Colonic mucosa (tissue), 4 donors: ENCODE results near the gene RUFY3. TPM values are rescaled to one million over a fixed set of nuclear protein-coding genes. Genes with fewer than 3 reads are reported as not detected.
"Not testable (repeated sequence)": the region's sequence is repeated elsewhere in the genome, so short reads cannot be mapped to it uniquely, and the experiment has no call there.

ENCODE experiments used
- DNase-seq: peaks from one replicate; pipeline ENCODE4 v3.0.0-alpha.2; 2020
- H3K27ac ChIP-seq: fragments of 200-600 bp; one replicate; pipeline ENCODE4 v1.8.0; 2021
- H3K27me3 ChIP-seq: fragments of 200-600 bp; one replicate; pipeline ENCODE4 v1.8.0; 2021
- H3K36me3 ChIP-seq: fragments of 200-600 bp; one replicate; pipeline ENCODE4 v1.8.0; 2021
- H3K4me1 ChIP-seq: fragments of 200-600 bp; one replicate; pipeline ENCODE4 v1.8.0; 2021; ENCODE audit warnings: mild to moderate bottlenecking
- H3K4me3 ChIP-seq: fragments of 200-600 bp; one replicate; pipeline ENCODE4 v1.8.0; 2021
- H3K9ac ChIP-seq, 2 donors: one replicate each; pipeline ENCODE4 v1.7.0; 2013; ENCODE audit warnings: control low read depth in 2 of 2, low read depth in 2 of 2, low read length in 2 of 2
- H3K9me3 ChIP-seq: fragments of 200-600 bp; one replicate; pipeline ENCODE4 v1.8.0; 2021
- CTCF ChIP-seq: fragments of 200-600 bp; IDR thresholded peaks from one replicate; pipeline ENCODE4 v1.8.0; 2022; ENCODE audit warnings: antibody characterized with exemption, mild to moderate bottlenecking
- intact Hi-C: fragments of 100-400 bp; cut with DNase I; formaldehyde crosslinking; loops from one replicate; pipeline ENCODE4 v1.14.1; 2022
- total RNA-seq, 2 donors: library from RNA; stranded (reverse); fragmentation: NEBNext Ultra II Directional in 1 of 2; extraction: Animal tissue kit (Norgen Biotek cat#: 25700) in 1 of 2; gene quantifications; one replicate each; pipeline ENCODE4 v1.2.1, GENCODE V29; 2021
- donor health status: healthy.
- donor health status: DM: no; HTN: no; CAD: no.
- donor health status: DM: no; HTN: no; CAD: no.

RUFY3 gene
- total RNA-seq, 2 donors from 2014 or later, result 28.8 to 29.4 TPM

GRCh38 chr4:70760662-70761061, 38.9 kb downstream of the RUFY3 start:
- no peak overlapping the region for H3K4me3 ChIP-seq
- intact Hi-C loops, result no loop called here
- no peak for TF ChIP-seq CTCF
- H3K27me3 ChIP-seq, result no peaks in the 10 kb centered on the region
- no peaks in the 10 kb centered on the region for H3K36me3 ChIP-seq
- DNase-seq, result no peak
- H3K27ac ChIP-seq, result no peak overlapping the region
- no peaks in the 10 kb centered on the region for H3K4me1 ChIP-seq
- H3K9ac ChIP-seq, result no peak overlapping the region
- H3K9me3 ChIP-seq, result no peaks in the 10 kb centered on the region

GRCh38 chr4:70761276-70761816, 39.6 kb downstream of the RUFY3 start:
- H3K27me3 ChIP-seq, result no peaks in the 10 kb centered on the region
- DNase-seq, result no peak
- intact Hi-C loops, result no loop called here
- no peak overlapping the region for H3K4me3 ChIP-seq
- TF ChIP-seq CTCF, result no peak
- H3K9me3 ChIP-seq, result no peaks in the 10 kb centered on the region
- H3K36me3 ChIP-seq, result no peaks in the 10 kb centered on the region
- H3K27ac ChIP-seq, result no peak overlapping the region
- H3K9ac ChIP-seq, result no peak overlapping the region
- no peaks in the 10 kb centered on the region for H3K4me1 ChIP-seq

- Histone ChIP-seq H3K4me3 (no peak overlapping the region), H3K27me3 (no peaks in the 10 kb centered on the region), H3K27ac (no peak overlapping the region), H3K4me1 (no peaks in the 10 kb centered on the region), H3K9ac (no peak overlapping the region), H3K36me3 (no peaks in the 10 kb centered on the region), H3K9me3 (no peaks in the 10 kb centered on the region)
- TF ChIP-seq CTCF, result no peak
- no peak for DNase-seq
- intact Hi-C loops, result no loop called here
Observed at GRCh38 chr4:70765368-70765767, 43.6 kb downstream of the RUFY3 start.

- Histone ChIP-seq H3K4me1 (no peaks in the 10 kb centered on the region), H3K27me3 (no peaks in the 10 kb centered on the region), H3K9me3 (no peaks in the 10 kb centered on the region), H3K9ac (no peak overlapping the region), H3K36me3 (no peaks in the 10 kb centered on the region), H3K27ac (no peak overlapping the region), H3K4me3 (no peak overlapping the region)
- TF ChIP-seq CTCF, result no peak
- intact Hi-C loops, result no loop called here
- DNase-seq, result no peak
Observed at GRCh38 chr4:70768301-70768948, 46.7 kb downstream of the RUFY3 start.

GRCh38 chr4:70769396-70769795, 47.6 kb downstream of the RUFY3 start:
- H3K27ac ChIP-seq, H3K36me3 ChIP-seq, H3K9me3 ChIP-seq, DNase-seq, intact Hi-C loops, H3K9ac ChIP-seq, H3K27me3 ChIP-seq, H3K4me1 ChIP-seq, H3K4me3 ChIP-seq: not testable (repeated sequence)

GRCh38 chr4:70772929-70773555, 51.3 kb downstream of the RUFY3 start:
- no peaks in the 10 kb centered on the region for H3K36me3 ChIP-seq
- no peak for TF ChIP-seq CTCF
- H3K9me3 ChIP-seq, result no peaks in the 10 kb centered on the region
- intact Hi-C loops, result no loop called here
- H3K27ac ChIP-seq, result no peak overlapping the region
- H3K9ac ChIP-seq, result no peak overlapping the region
- H3K4me1 ChIP-seq, result no peaks in the 10 kb centered on the region
- H3K27me3 ChIP-seq, result no peaks in the 10 kb centered on the region
- no peak for DNase-seq
- H3K4me3 ChIP-seq, result no peak overlapping the region
